MM.1S (cell line): Measurements from ENCODE around the gene CPVL.

Source experiments
- EZH2 ChIP-seq: fragments of 300-600 bp; sonication (generic); optimal IDR thresholded peaks from 2 replicates; pipeline ENCODE3; 2017; ENCODE audit warnings: low read depth, mild to moderate bottlenecking, antibody characterized with exemption, low read length, mixed read lengths
- EZH2phosphoT487 ChIP-seq: fragments of 300-600 bp; sonication (generic); IDR thresholded peaks from 2 replicates; pipeline ENCODE4 v1.6.1; 2018; ENCODE audit warnings: antibody characterized with exemption, low read length
- TF ChIP-seq, protein P1 (sequence below): fragments of 300-600 bp; sonication (generic); IDR thresholded peaks from 2 replicates; pipeline ENCODE4 v1.5.1; 2016; ENCODE audit warnings: antibody characterized with exemption, low read length, mixed read lengths

GRCh38 chr7:28957064-28957750 lies 189.1 kb downstream of the CPVL start:
- TF ChIP-seq EZH2: no peak
- TF ChIP-seq, protein P1, sequence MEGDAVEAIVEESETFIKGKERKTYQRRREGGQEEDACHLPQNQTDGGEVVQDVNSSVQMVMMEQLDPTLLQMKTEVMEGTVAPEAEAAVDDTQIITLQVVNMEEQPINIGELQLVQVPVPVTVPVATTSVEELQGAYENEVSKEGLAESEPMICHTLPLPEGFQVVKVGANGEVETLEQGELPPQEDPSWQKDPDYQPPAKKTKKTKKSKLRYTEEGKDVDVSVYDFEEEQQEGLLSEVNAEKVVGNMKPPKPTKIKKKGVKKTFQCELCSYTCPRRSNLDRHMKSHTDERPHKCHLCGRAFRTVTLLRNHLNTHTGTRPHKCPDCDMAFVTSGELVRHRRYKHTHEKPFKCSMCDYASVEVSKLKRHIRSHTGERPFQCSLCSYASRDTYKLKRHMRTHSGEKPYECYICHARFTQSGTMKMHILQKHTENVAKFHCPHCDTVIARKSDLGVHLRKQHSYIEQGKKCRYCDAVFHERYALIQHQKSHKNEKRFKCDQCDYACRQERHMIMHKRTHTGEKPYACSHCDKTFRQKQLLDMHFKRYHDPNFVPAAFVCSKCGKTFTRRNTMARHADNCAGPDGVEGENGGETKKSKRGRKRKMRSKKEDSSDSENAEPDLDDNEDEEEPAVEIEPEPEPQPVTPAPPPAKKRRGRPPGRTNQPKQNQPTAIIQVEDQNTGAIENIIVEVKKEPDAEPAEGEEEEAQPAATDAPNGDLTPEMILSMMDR: no peak
- no peak for TF ChIP-seq EZH2phosphoT487
